ENCODE results near the gene SPG21. TPM values are rescaled to one million over a fixed set of nuclear protein-coding genes. Genes with fewer than 3 reads are reported as not detected.
A peak's percentile ranks its signal among the peaks of the same experiment; 100 is the strongest.

The SPG21 gene, protein sequence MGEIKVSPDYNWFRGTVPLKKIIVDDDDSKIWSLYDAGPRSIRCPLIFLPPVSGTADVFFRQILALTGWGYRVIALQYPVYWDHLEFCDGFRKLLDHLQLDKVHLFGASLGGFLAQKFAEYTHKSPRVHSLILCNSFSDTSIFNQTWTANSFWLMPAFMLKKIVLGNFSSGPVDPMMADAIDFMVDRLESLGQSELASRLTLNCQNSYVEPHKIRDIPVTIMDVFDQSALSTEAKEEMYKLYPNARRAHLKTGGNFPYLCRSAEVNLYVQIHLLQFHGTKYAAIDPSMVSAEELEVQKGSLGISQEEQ
- 64.2 and 66.6 TPM in 2 replicates for total RNA-seq (2021)
- long read RNA-seq, transcript SPG21-201 (9 exons, 1,822 nt), result major isoform, 131 of 153 reads
- long read RNA-seq, partial matches to known transcripts, result 3 of 153 reads
- long read RNA-seq, other reads (novel, unspliced or antisense), result 18 of 153 reads

DNA sequence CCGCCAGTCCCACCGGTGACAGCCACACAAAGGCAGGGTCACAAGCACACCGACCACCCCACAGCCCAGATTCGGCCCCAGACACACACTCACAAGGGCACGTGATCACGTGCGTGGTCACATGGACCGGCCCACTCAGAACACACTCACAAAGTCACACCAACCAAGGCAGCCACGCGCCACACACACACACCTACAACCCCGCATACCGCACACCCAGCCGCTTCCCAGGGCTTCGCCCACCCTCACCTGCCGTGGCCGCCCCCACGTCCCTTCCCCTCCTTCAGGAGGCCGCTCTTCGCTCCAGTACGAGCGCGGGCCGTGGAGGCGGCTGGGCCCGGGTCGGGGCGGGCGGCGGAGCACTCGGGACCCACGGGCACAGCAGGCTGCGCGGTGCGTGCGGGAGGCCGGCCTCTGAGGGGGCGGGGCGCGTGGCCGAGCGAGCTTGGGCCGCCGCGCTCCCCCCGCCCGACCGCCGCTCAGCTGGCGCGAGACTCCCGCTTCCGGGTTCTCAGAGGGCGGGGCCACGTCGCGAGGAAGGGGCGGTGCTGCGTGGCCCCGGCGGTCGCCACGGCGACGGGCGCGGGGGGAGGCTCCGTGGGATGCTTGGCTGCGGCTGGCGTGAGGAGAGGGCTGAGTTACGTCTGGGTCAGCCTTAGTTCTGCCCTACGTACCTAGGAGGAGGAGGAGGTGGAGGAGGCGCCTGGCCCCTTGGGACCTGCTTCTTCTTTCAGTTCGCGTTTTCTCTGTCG, at the start of gene SPG21:
Gene SPG21, minus strand, starts transcription at position 499 of the 752 bp plus-strand sequence. CDS start 6,345 bp downstream, outside the sequence.
- TF ChIP-seq, protein P1, sequence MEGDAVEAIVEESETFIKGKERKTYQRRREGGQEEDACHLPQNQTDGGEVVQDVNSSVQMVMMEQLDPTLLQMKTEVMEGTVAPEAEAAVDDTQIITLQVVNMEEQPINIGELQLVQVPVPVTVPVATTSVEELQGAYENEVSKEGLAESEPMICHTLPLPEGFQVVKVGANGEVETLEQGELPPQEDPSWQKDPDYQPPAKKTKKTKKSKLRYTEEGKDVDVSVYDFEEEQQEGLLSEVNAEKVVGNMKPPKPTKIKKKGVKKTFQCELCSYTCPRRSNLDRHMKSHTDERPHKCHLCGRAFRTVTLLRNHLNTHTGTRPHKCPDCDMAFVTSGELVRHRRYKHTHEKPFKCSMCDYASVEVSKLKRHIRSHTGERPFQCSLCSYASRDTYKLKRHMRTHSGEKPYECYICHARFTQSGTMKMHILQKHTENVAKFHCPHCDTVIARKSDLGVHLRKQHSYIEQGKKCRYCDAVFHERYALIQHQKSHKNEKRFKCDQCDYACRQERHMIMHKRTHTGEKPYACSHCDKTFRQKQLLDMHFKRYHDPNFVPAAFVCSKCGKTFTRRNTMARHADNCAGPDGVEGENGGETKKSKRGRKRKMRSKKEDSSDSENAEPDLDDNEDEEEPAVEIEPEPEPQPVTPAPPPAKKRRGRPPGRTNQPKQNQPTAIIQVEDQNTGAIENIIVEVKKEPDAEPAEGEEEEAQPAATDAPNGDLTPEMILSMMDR (conservative IDR thresholded peaks at IDR 0.05), result no peak
- Histone ChIP-seq H3K56ac (ENCODE audit: insufficient read length, low read depth, low read length) (no peak within 1 kb of the TSS), H2AFZ (ENCODE audit: low read length) (peak within 1 kb of the TSS; percentile 93), H2BK5ac (ENCODE audit: insufficient read length, low read length) (no peak within 1 kb of the TSS), H4K8ac (replicated peaks; ENCODE audit: insufficient read length, low read depth, low read length) (no peak within 1 kb of the TSS), H3K23me2 (ENCODE audit: insufficient read length, low read depth, low read length, poor library complexity, severe bottlenecking) (no peaks in the 10 kb centered on the region), H4K91ac (ENCODE audit: insufficient read length, low read depth, low read length) (no peak within 1 kb of the TSS), H3K18ac (ENCODE audit: insufficient read length, low read depth, low read length) (peak within 1 kb of the TSS; percentile 8), H2BK12ac (ENCODE audit: insufficient read length, low read depth, low read length) (no peak within 1 kb of the TSS), H3K14ac (ENCODE audit: insufficient read depth, low read length) (no peak within 1 kb of the TSS), H3K4me2 (ENCODE audit: insufficient read depth, insufficient read length, low read length) (peak within 1 kb of the TSS; percentile 62), H3K4me1 (ENCODE audit: insufficient read depth, low read length) (no peaks in the 10 kb centered on the region), H3K4ac (ENCODE audit: low read depth, low read length) (no peak within 1 kb of the TSS), H4K20me1 (ENCODE audit: control insufficient read depth, insufficient read depth, insufficient read length) (no peaks in the 10 kb centered on the region), H3K79me2 (ENCODE audit: insufficient read depth, low read length) (no peaks in the 10 kb centered on the region), H3K79me1 (ENCODE audit: insufficient read depth, low read depth, low read length, poor library complexity, severe bottlenecking) (no peaks in the 10 kb centered on the region), H3K9me3 (ENCODE audit: control insufficient read depth, low read depth, low read length) (no peaks in the 10 kb centered on the region), H2BK120ac (ENCODE audit: low read depth, low read length, poor library complexity, severe bottlenecking) (no peak within 1 kb of the TSS), H3K27me3 (ENCODE audit: insufficient read depth, low read length) (no peaks in the 10 kb centered on the region), H3K27ac (ENCODE audit: insufficient read length, low read depth, low read length) (no peak within 1 kb of the TSS), H3T11ph (ENCODE audit: low read length) (no peak within 1 kb of the TSS), H3K9ac (ENCODE audit: extremely low read depth, insufficient read length, low read length) (peak within 1 kb of the TSS; percentile 31), H2AK5ac (ENCODE audit: insufficient read length, low read length) (no peak within 1 kb of the TSS), H2BK15ac (ENCODE audit: low read depth, low read length) (no peak within 1 kb of the TSS), H2BK20ac (ENCODE audit: low read depth, low read length, poor library complexity, severe bottlenecking) (no peak within 1 kb of the TSS), H4K5ac (ENCODE audit: insufficient read length, low read depth, low read length) (no peak within 1 kb of the TSS), H3K23ac (ENCODE audit: insufficient read length, low read depth, low read length) (no peak within 1 kb of the TSS)
- no peaks in the 10 kb centered on the region; the same call in 1 of the 2 replicates for H3K27me3 Mint-ChIP-seq (ENCODE audit: low read depth)
- H3K27ac Mint-ChIP-seq, result peak within 1 kb of the TSS; percentile 85 to 93 (median 88); a peak in 5 of 7 replicates
- no CpG with 5 or more reads among the region's 75 CpGs for WGBS (ENCODE audit: extremely low coverage, insufficient read length, low lambda C conversion rate)
- DNase-seq, result peak; percentile 91
- peaks cover 9 to 18% of the 10 kb centered on the region in 2 experiments for H3K4me1 Mint-ChIP-seq
- no peaks in the 10 kb centered on the region; a peak in 1 of 7 replicates for H3K36me3 Mint-ChIP-seq (ENCODE audit: insufficient read depth in 1 of 3, low read depth in 3 of 3)
- H3K9me3 Mint-ChIP-seq, result no peaks in the 10 kb centered on the region
- H3K4me3 Mint-ChIP-seq, result peak within 1 kb of the TSS; percentile 96 to 97
